Adrenal gland (tissue), 12 donors: ENCODE data around the gene FOSB. TPM values are rescaled to one million over a fixed set of nuclear protein-coding genes. Genes with fewer than 3 reads are reported as not detected.

ENCODE experiments used
- DNase-seq, 7 donors: peaks; one replicate each; pipeline ENCODE4 v3.0.0-alpha.2; 2019 to 2020
- H3K27ac ChIP-seq, 5 donors: fragments of 200-600 bp; sonication (generic) in 4 of 5; 1 replicate in 3 of 5; 2 replicates in 2 of 5; pipeline versions ENCODE4 v1.5.1 to v1.8.0; 2016 to 2020; ENCODE audit warnings: mild to moderate bottlenecking in 1 of 5
- H3K27me3 ChIP-seq: fragments of 200-600 bp; 2 replicates; pipeline ENCODE4 v1.8.0; 2021
- H3K36me3 ChIP-seq, 2 donors: fragments of 200-600 bp; replicated peaks in 1 of 2; 1 replicate in 1 of 2; 2 replicates in 1 of 2; pipeline versions ENCODE4 v1.5.1 to v1.8.0; 2018 to 2022
- H3K4me1 ChIP-seq, 2 donors: fragments of 200-600 bp; replicated peaks in 1 of 2; 1 replicate in 1 of 2; 2 replicates in 1 of 2; pipeline versions ENCODE4 v1.5.1 to v1.8.0; 2018 to 2021
- H3K4me3 ChIP-seq, 4 donors: fragments of 200-600 bp; sonication (generic) in 3 of 4; one replicate each; pipeline ENCODE4 v1.5.1; 2016 to 2018
- H3K9me3 ChIP-seq, 3 donors: fragments of 200-600 bp; sonication (generic) in 1 of 3; replicated peaks in 1 of 3; 1 replicate in 2 of 3; 2 replicates in 1 of 3; pipeline versions ENCODE4 v1.5.1 to v1.8.0; 2016 to 2021
- POLR2A ChIP-seq, 2 donors: fragments of 450-650 bp; IDR thresholded peaks; one replicate each; pipeline ENCODE4 v1.6.1; 2017; ENCODE audit warnings: antibody characterized with exemption in 2 of 2, mild to moderate bottlenecking in 2 of 2, moderate library complexity in 1 of 2
- WGBS, 4 donors: extraction: QIAGEN DNeasy Blood & Tissue Kit in 2 of 4; methylation state at CpG; one replicate each; pipeline versions ENCODE4 v1.1.5 to v1.1.7; 2013 to 2017; 5-methylcytosine and 5-hydroxymethylcytosine counted together
- intact Hi-C, 2 donors: fragments of 100-400 bp; cut with DNase I; formaldehyde crosslinking; loops; one replicate each; pipeline versions ENCODE4 v1.14.1 to v1.15.0; 2022 to 2023
- polyA plus RNA-seq, 3 donors: library from polyadenylated mRNA; stranded (reverse); fragments of 200-250 nt in 2 of 3; fragments of 350-450 nt in 1 of 3; fragmentation: Illumina TruSeq in 1 of 3; extraction: RNeasy Lipid Tissue Mini Kit (QIAGEN cat#74804) in 1 of 3; gene quantifications; one replicate each; pipeline ENCODE4 v1.2.3, GENCODE V29; 2013 to 2014
- total RNA-seq, 9 donors: library from RNA; depleted of rRNA in 4 of 9; stranded (reverse); fragments of >200 nt in 4 of 9; fragments of 120-200 nt in 1 of 9; fragmentation: NEBNext Ultra II Directional in 1 of 9; extraction: Animal tissue kit (Norgen Biotek cat#: 25700) in 1 of 9; gene quantifications; one replicate each; pipeline versions ENCODE4 v1.1.0 to v1.2.4, GENCODE V29; 2013 to 2023
- TF ChIP-seq, protein P1 (sequence below), 6 experiments: fragments of 450-650 bp in 4 of 6; fragments of 200-600 bp in 2 of 6; sonication (generic) in 1 of 6; IDR thresholded peaks; 1 replicate in 5 of 6; 2 replicates in 1 of 6; pipeline versions ENCODE4 v1.5.1 to v1.8.0; 2016 to 2021; ENCODE audit warnings: antibody characterized with exemption in 6 of 6, mild to moderate bottlenecking in 2 of 6, moderate library complexity in 1 of 6
- donor health status: healthy with polysubstance abuse.
- donor health status: Bipolar disorder and iron deficiency.
- donor health status: DM: yes; HTN: yes; CAD: no.
- donor health status: DM: no; HTN: no; CAD: no.
- donor health status: DM: no; HTN: no; CAD: no.
- donor health status: DM: yes; HTN: yes; CAD: no.

The FOSB gene
- total and polyA plus RNA-seq, 12 donors: 0.95 to 21.7 (median 3.6) TPM

DNA sequence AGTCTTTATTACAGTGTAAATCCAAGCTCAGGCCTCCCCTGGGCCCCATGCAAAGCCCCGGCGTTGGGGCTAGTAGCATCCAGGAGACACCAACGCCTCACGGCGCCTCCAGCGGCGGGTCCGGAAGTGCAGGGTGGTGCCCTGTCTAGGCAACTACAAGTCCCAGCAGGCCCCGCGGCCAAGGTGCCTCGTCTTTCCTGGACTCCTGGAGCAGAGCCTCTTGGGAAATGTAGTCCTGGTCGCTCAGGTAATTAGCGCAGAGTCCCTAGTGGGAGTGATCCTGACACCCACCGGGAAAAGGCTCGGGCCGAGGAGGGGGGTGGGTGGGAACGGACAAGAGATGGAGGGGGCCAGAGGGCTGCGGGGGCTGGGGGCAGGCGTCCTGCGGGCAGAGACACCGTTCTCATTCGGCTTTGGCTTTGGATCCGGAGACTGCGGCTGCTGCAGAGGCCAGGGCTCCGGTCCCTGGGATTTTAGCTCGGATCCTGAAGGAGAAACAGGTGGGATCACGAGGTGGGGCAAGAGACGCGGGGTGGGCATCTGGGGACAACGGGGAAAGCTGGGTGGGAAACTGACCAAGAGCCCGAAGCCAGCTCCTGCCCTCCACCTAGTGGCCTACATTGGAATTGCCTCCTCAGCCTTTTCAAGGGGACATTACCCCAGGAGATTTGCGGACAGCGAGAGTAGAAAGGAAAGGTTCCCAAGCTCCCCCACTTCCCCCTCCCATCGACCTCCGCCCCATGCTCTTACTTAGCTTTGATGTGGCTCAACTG is 17.7 kb downstream of the FOSB start:
- Histone ChIP-seq H3K27ac (peak overlapping the region in 3 of 5 donors; percentile 57 to 80 (median 76)), H3K4me3 (peak overlapping the region in 3 of 4 donors; percentile 19 to 77 (median 73)), H3K9me3 (no peaks in the 10 kb centered on the region), H3K27me3 (no peaks in the 10 kb centered on the region), H3K4me1 (no peaks in the 10 kb centered on the region), H3K36me3 (no peaks in the 10 kb centered on the region)
- peak; percentile 96 to 99 (median 99) for DNase-seq
- TF ChIP-seq, protein P1, sequence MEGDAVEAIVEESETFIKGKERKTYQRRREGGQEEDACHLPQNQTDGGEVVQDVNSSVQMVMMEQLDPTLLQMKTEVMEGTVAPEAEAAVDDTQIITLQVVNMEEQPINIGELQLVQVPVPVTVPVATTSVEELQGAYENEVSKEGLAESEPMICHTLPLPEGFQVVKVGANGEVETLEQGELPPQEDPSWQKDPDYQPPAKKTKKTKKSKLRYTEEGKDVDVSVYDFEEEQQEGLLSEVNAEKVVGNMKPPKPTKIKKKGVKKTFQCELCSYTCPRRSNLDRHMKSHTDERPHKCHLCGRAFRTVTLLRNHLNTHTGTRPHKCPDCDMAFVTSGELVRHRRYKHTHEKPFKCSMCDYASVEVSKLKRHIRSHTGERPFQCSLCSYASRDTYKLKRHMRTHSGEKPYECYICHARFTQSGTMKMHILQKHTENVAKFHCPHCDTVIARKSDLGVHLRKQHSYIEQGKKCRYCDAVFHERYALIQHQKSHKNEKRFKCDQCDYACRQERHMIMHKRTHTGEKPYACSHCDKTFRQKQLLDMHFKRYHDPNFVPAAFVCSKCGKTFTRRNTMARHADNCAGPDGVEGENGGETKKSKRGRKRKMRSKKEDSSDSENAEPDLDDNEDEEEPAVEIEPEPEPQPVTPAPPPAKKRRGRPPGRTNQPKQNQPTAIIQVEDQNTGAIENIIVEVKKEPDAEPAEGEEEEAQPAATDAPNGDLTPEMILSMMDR (IDR thresholded peaks at IDR 0.05): peak; percentile 65 to 94 (median 78)
- TF ChIP-seq POLR2A (IDR thresholded peaks at IDR 0.05): no peak
- intact Hi-C loops: no loop called here
- 0 to 1% (median 0%) methylated on average over 21 to 35 of the region's 35 CpGs for WGBS, 4 donors

DNA sequence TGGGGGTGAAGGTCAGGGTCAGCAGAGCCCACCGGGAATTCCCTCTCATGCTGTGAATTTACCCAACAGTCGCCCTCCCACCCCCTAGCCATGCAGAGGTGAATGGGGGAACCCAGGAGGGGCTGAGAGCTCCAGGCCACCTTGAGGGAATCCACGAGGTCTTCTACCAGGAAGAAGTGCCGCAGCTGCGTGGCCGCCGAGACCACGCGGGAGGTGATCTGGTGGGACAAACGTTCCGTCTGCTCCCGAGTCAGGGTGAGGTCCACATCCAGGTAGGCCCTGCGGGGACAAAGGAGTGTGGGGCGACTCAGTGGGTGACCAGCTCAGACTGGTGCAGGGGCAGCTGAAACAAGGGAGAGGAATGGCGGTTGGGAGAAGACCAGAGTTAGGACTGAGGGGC is 20.9 kb downstream of the FOSB start:
- no peak for DNase-seq
- 85 to 89% (median 85%) methylated on average over 15 of the region's 15 CpGs for WGBS, 4 donors
- no peak for TF ChIP-seq POLR2A (IDR thresholded peaks at IDR 0.05)
- TF ChIP-seq, protein P1 (IDR thresholded peaks at IDR 0.05): no peak
- intact Hi-C loops: no loop called here
- H3K9me3 ChIP-seq: no peaks in the 10 kb centered on the region
- H3K4me3 ChIP-seq: no peak overlapping the region
- H3K4me1 ChIP-seq: no peaks in the 10 kb centered on the region
- no peaks in the 10 kb centered on the region for H3K36me3 ChIP-seq
- H3K27me3 ChIP-seq: no peaks in the 10 kb centered on the region
- H3K27ac ChIP-seq: no peak overlapping the region

DNA sequence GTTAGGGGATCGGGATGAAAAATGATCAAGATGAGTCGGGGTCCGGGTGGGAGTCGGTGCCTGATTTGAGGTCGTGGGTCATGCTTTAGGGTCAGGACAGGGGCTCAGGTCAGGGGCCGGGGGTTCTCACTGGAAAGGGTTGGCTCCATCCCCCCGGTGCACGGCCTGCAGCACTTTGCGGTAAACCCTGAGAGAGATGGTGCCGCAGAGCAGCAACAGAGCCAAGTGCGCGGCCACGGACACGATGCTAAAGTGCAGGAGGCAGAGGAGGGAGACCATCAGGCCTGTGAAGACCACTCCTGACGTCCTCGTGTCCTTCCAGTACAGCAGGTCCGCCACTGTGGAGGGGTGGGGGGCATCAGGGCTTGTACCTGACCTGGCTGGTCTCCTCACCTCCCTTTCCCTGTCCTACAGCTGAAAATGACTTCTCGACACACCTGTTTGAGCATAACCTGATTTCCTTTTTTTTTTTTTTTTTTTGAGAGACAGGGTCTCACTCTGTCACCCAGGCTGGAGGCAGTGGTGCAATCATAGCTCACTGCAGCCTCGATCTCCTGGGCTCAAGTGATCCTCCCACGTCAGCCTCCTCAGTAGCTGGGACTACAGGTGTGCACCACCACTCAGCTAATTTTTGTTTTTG is 21.5 kb downstream of the FOSB start:
- no peak for DNase-seq
- no peak for TF ChIP-seq POLR2A (IDR thresholded peaks at IDR 0.05)
- TF ChIP-seq, protein P1 (IDR thresholded peaks at IDR 0.05): no peak
- no peak overlapping the region for H3K27ac ChIP-seq
- H3K4me1 ChIP-seq: no peaks in the 10 kb centered on the region
- H3K9me3 ChIP-seq: no peaks in the 10 kb centered on the region
- H3K27me3 ChIP-seq: no peaks in the 10 kb centered on the region
- intact Hi-C loops: no loop called here
- 86 to 92% (median 87%) methylated on average over 20 of the region's 20 CpGs for WGBS, 4 donors
- no peak overlapping the region for H3K4me3 ChIP-seq
- H3K36me3 ChIP-seq: no peaks in the 10 kb centered on the region

DNA sequence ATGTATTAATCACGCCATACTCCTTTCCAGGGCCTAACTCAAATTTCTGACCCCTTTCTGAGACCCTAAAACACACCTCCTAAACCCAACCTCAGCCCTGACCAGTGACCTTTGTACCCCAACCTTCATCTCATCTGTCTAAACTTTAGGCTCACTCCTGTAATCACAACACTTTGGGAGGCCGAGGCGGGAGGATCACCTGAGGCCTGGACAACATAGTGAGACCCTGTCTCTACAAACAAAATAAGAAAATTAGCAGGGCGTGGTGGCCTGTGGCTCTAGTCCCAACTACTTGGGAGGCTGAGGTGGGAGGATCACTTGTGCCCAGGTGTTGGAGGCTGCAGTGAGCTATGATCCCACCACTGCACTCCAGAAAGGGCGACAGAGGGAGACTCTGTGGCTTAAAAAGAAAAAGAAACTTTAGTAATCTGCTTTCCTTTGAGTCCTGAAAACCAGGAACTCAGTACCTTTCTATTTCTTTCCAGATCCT is 24.4 kb downstream of the FOSB start:
- Histone ChIP-seq H3K9me3 (no peaks in the 10 kb centered on the region), H3K4me3 (peak overlapping the region in 2 of 4 donors; percentile 59 to 73), H3K27me3 (no peaks in the 10 kb centered on the region), H3K27ac (no peak overlapping the region), H3K36me3 (no peaks in the 10 kb centered on the region), H3K4me1 (peaks cover 1 to 8% of the 10 kb centered on the region in 2 donors)
- intact Hi-C loops: no loop called here
- DNase-seq: no peak
- TF ChIP-seq POLR2A (IDR thresholded peaks at IDR 0.05): no peak
- TF ChIP-seq, protein P1 (IDR thresholded peaks at IDR 0.05): no peak
- WGBS, 4 donors: 84 to 90% (median 87%) methylated on average over 5 of the region's 5 CpGs
